Astrocyte (in vitro differentiated cells and primary cell): ENCODE measurements around the gene FOXD1. TPM values are rescaled to one million over a fixed set of nuclear protein-coding genes. Genes with fewer than 3 reads are reported as not detected.

Experiments used
- DNase-seq: peaks from one replicate; pipeline ENCODE4 v3.0.0-alpha.2; 2010; ENCODE audit warnings: low read depth
- FAIRE-seq: peaks from 2 replicates; lab custom pipeline; 2011; peaks lifted over from hg19 to GRCh38; lab: Jason Lieb, UNC
- H2AFZ ChIP-seq: 2 replicates; pipeline ENCODE4 v1.6.0; 2012; ENCODE audit warnings: low read depth, low read length, inconsistent platforms
- H3K27ac ChIP-seq: 2 replicates; pipeline ENCODE4 v1.5.1; 2011; ENCODE audit warnings: low read depth, low read length, inconsistent platforms
- H3K27me3 ChIP-seq: 2 replicates; pipeline ENCODE4 v1.6.0; 2011; ENCODE audit warnings: low read length, inconsistent platforms; ENCODE audit not compliant: insufficient read depth
- H3K36me3 ChIP-seq: 2 replicates; pipeline ENCODE4 v1.5.1; 2011; ENCODE audit warnings: low read length, inconsistent platforms; ENCODE audit not compliant: insufficient read depth
- H3K4me1 ChIP-seq: 2 replicates; pipeline ENCODE4 v1.5.1; 2011; ENCODE audit warnings: low read length, inconsistent platforms; ENCODE audit not compliant: insufficient read depth
- H3K4me2 ChIP-seq: 2 replicates; pipeline ENCODE4 v1.6.0; 2012; ENCODE audit warnings: low read length, inconsistent platforms
- H3K4me3 ChIP-seq: 2 replicates; pipeline ENCODE4 v1.5.1; 2011; ENCODE audit warnings: low read depth, mild to moderate bottlenecking, low read length, inconsistent platforms; ENCODE audit not compliant: insufficient read depth
- H3K79me2 ChIP-seq: 2 replicates; pipeline ENCODE4 v1.6.0; 2012; ENCODE audit warnings: mild to moderate bottlenecking, low read length, inconsistent platforms; ENCODE audit not compliant: insufficient read depth
- H3K9ac ChIP-seq: 2 replicates; pipeline ENCODE4 v1.6.0; 2012; ENCODE audit warnings: mild to moderate bottlenecking, low read length, inconsistent platforms
- H3K9me3 ChIP-seq: 2 replicates; pipeline ENCODE4 v1.5.1; 2012; ENCODE audit warnings: low read depth, mild to moderate bottlenecking, low read length, inconsistent platforms; ENCODE audit not compliant: insufficient read depth
- H4K20me1 ChIP-seq: 2 replicates; pipeline ENCODE4 v1.6.0; 2012; ENCODE audit warnings: low read length, inconsistent platforms; ENCODE audit not compliant: insufficient read depth
- H3K27ac Mint-ChIP-seq: one replicate; pipeline ENCODE4 v1.8.0; 2021; ENCODE audit warnings: mild to moderate bottlenecking, mixed read lengths; ENCODE audit not compliant: unreplicated experiment
- H3K27me3 Mint-ChIP-seq: one replicate; pipeline ENCODE4 v1.8.0; 2021; ENCODE audit warnings: low read depth, mixed read lengths; ENCODE audit not compliant: unreplicated experiment
- H3K36me3 Mint-ChIP-seq: one replicate; pipeline ENCODE4 v1.8.0; 2021; ENCODE audit warnings: low read depth, mixed read lengths; ENCODE audit not compliant: unreplicated experiment
- H3K4me1 Mint-ChIP-seq: one replicate; pipeline ENCODE4 v1.8.0; 2021; ENCODE audit warnings: low read depth, mixed read lengths; ENCODE audit not compliant: unreplicated experiment
- H3K4me3 Mint-ChIP-seq: one replicate; pipeline ENCODE4 v1.8.0; 2021; ENCODE audit warnings: mild to moderate bottlenecking, moderate library complexity, mixed read lengths; ENCODE audit not compliant: unreplicated experiment
- H3K9me3 Mint-ChIP-seq: one replicate; pipeline ENCODE4 v1.8.0; 2021; ENCODE audit warnings: mild to moderate bottlenecking, mixed read lengths; ENCODE audit not compliant: unreplicated experiment
- CTCF ChIP-seq: IDR thresholded peaks from 2 replicates; pipeline ENCODE4 v1.5.1; 2011; ENCODE audit warnings: low read depth, mild to moderate bottlenecking, inconsistent platforms, low read length, moderate library complexity; ENCODE audit not compliant: insufficient read depth
- EZH2 ChIP-seq: IDR thresholded peaks from 2 replicates; pipeline ENCODE4 v1.6.1; 2012; ENCODE audit warnings: mild to moderate bottlenecking, low read length, inconsistent platforms; ENCODE audit not compliant: insufficient read depth
- total RNA-seq: library from RNA; stranded (reverse); gene quantifications from 2 replicates; pipeline ENCODE4 v1.2.1, GENCODE V29; 2021

Gene FOXD1
- total RNA-seq, 1 donor from 2014 or later, result 16.9 TPM

- peaks cover 43% of the 10 kb centered on the region for H3K4me1 ChIP-seq
- H3K27ac ChIP-seq, result peak overlapping the region; percentile 87
- H3K27me3 Mint-ChIP-seq, result peaks cover 79% of the 10 kb centered on the region
Observed at GRCh38 chr5:73437777-73438644, 10.6 kb downstream of the FOXD1 start.

DNA sequence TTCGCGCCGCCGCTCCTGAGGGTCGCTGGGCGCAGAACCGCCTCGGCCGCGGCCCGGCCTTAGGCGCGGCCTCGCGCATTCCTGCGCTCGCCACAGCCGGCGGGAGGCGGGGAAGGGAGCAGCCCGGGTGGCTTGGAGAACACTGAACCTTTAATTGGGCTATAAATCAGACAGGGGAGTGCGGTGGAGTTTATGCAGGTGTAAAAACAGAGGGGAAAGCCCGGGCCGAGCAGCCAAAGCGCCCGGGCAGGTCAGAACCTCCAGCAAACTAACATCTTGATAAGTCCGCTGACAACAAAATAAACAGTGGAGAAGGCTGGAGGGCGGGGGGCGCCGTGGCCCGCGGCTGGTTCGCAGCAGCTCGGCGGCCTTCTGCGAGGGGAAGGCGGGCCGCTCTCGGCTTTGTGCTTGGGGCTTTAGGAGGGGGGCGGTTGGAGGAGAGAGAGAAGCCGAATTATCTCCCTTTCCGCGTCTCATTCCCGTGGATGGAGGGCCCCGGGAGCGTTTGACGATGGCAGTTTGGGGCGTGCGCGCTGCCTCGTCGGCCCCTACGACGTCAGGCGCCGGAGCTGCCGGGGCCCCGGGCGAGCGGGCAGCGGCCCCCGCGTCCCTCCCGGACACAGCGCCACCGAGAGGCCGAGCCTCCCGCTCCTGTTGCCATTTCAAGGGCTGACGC lies 11.3 kb downstream of the FOXD1 start:
- no peaks in the 10 kb centered on the region for H3K9me3 ChIP-seq

More at GRCh38 chr5:73437777-73438644, 10.6 kb downstream of the FOXD1 start:
- Histone ChIP-seq H3K9ac (peak overlapping the region; percentile 84), H3K4me2 (peak overlapping the region; percentile 88), H4K20me1 (peaks cover 8% of the 10 kb centered on the region), H3K4me3 (peak overlapping the region; percentile 45), H3K27me3 (no peaks in the 10 kb centered on the region), H3K36me3 (no peaks in the 10 kb centered on the region), H2AFZ (peak overlapping the region; percentile 77), H3K79me2 (peaks cover 25% of the 10 kb centered on the region), H3K9me3 (no peaks in the 10 kb centered on the region)
- peaks cover 13% of the 10 kb centered on the region for H3K9me3 Mint-ChIP-seq
- DNase-seq (no peak), FAIRE-seq (peak; percentile 62)
- H3K27ac Mint-ChIP-seq, result peak overlapping the region; percentile 62
- no peaks in the 10 kb centered on the region for H3K36me3 Mint-ChIP-seq
- peaks cover 11% of the 10 kb centered on the region for H3K4me1 Mint-ChIP-seq
- H3K4me3 Mint-ChIP-seq, result peak overlapping the region; percentile 57
- TF ChIP-seq EZH2, result no peak
- no peak for TF ChIP-seq CTCF

More for the DNA sequence above, 11.3 kb downstream of the FOXD1 start:
- Histone ChIP-seq H2AFZ (peak overlapping the region; percentile 77), H3K36me3 (no peaks in the 10 kb centered on the region), H3K4me1 (peaks cover 35% of the 10 kb centered on the region), H3K9ac (peak overlapping the region; percentile 84), H4K20me1 (no peaks in the 10 kb centered on the region), H3K4me2 (peak overlapping the region; percentile 88), H3K4me3 (peak overlapping the region; percentile 45), H3K79me2 (peaks cover 18% of the 10 kb centered on the region), H3K27me3 (no peaks in the 10 kb centered on the region), H3K27ac (peak overlapping the region; percentile 87)
- Mint-ChIP-seq H3K4me3 (peak overlapping the region; percentile 71), H3K36me3 (no peaks in the 10 kb centered on the region), H3K27me3 (peaks cover 79% of the 10 kb centered on the region), H3K9me3 (peaks cover 8% of the 10 kb centered on the region), H3K4me1 (peaks cover 11% of the 10 kb centered on the region), H3K27ac (no peak overlapping the region)
- TF ChIP-seq CTCF, result peak; percentile 38
- TF ChIP-seq EZH2, result no peak
- FAIRE-seq, result no peak
- DNase-seq, result peak; percentile 79
